Skeletal muscle satellite cell (primary cell): ENCODE measurements around the gene DACT3.

ENCODE experiments used
- H3K27me3 ChIP-seq: 2 replicates; pipeline ENCODE4 v1.7.0; 2013; ENCODE audit warnings: low read length; ENCODE audit not compliant: control insufficient read depth, insufficient read depth
- H3K36me3 ChIP-seq: 2 replicates; pipeline ENCODE4 v1.7.0; 2013; ENCODE audit warnings: mild to moderate bottlenecking, control low read depth, low read length; ENCODE audit not compliant: insufficient read depth
- H3K4me1 ChIP-seq: 2 replicates; pipeline ENCODE4 v1.7.0; 2013; ENCODE audit warnings: low read length; ENCODE audit not compliant: control insufficient read depth, insufficient read depth
- H3K4me2 ChIP-seq: 2 replicates; pipeline ENCODE4 v1.7.0; 2013; ENCODE audit warnings: mild to moderate bottlenecking, low read length
- H3K4me3 ChIP-seq: 2 replicates; pipeline ENCODE4 v1.7.0; 2013; ENCODE audit warnings: low read length
- H3K9ac ChIP-seq: 2 replicates; pipeline ENCODE4 v1.7.0; 2013; ENCODE audit warnings: mild to moderate bottlenecking, low read depth, low read length, moderate library complexity
- H3K9me3 ChIP-seq: replicated peaks from 2 replicates; pipeline ENCODE4 v1.7.0; 2013; ENCODE audit warnings: mild to moderate bottlenecking, control low read depth, low read length

DACT3 gene

DNA sequence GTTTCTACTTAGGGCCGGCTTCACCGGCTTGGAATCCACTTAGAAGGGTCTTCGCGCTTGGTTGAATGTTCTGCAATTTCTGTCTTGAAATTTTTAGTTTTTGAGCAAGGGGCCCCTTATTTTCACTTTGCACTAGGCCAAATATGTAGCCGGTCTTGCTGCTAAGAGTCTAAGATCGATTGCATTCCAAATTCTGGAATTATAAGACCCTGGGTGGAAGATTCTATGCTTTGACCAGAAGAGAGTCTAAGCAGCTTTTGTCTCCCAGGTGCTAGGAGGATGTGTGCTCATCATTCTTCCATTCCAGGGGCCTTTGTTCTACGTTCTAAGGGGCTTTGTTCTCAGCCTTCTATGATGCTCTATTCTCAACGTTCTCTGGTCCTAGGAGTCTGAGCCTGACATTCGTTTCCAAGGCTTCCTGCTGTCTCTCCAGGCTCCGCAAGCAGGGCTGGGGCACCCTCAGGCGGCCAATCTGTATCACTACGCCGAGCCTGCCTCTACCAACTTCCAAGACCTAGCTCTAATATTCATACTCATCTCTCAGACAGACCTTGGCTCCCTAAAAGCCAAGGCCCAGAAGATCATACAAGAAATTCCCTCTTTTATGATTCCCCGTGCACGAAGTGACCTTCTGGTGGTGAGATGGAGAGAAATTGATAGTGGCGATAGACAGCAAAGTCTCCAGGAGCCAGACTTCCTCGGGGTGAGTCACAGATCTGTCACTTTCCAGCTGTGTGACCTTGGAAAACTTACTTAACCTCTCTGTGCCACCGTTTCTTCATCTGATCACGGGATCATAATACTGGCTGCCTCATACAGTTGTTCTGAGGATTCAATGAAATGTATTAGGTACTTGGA lies 982 bp upstream of the DACT3 start:
- Histone ChIP-seq H3K4me3 (peak overlapping the region; percentile 65), H3K9ac (peak overlapping the region; percentile 59), H3K4me2 (peak overlapping the region; percentile 92), H3K36me3 (no peaks in the 10 kb centered on the region), H3K4me1 (peaks cover 20% of the 10 kb centered on the region), H3K9me3 (no peaks in the 10 kb centered on the region), H3K27me3 (peaks cover 31% of the 10 kb centered on the region)

DNA sequence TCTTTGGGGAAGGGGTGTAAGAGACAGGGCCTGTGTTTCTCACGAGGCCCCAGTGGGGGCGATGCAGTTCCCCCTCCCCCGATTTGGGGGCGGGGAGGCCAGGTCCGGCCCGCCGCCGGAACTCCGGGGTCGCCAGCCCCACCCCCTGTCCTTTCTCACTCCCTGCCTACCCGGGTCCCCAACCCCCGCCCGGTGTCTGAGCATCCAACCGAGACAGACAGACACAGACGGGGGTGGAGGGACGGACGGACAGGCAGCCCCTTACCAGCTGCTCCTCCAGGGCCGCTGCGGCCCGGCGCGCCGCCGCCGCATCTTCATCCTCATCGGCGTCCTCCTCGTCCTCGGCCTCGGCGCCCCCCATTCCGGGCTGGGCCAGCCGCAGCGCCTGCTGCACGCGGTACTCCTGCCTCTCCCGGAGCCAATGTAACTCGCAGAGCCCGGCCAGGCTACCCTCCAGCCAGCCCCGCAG lies 397 bp downstream of the DACT3 start:
- Histone ChIP-seq H3K4me3 (peak overlapping the region; percentile 71), H3K27me3 (peaks cover 31% of the 10 kb centered on the region), H3K36me3 (no peaks in the 10 kb centered on the region), H3K9me3 (no peaks in the 10 kb centered on the region), H3K4me2 (peak overlapping the region; percentile 97), H3K9ac (peak overlapping the region; percentile 51), H3K4me1 (peaks cover 20% of the 10 kb centered on the region)

- Histone ChIP-seq H3K4me1 (peaks cover 20% of the 10 kb centered on the region), H3K27me3 (peaks cover 32% of the 10 kb centered on the region), H3K4me2 (peak overlapping the region; percentile 97), H3K4me3 (peak overlapping the region; percentile 71), H3K9ac (peak overlapping the region; percentile 51), H3K9me3 (no peaks in the 10 kb centered on the region), H3K36me3 (no peaks in the 10 kb centered on the region)
Measured at GRCh38 chr19:46660008-46660517, 919 bp downstream of the DACT3 start.

GRCh38 chr19:46659151-46660007 lies 1.6 kb downstream of the DACT3 start:
- peaks cover 31% of the 10 kb centered on the region for H3K27me3 ChIP-seq
- no peak overlapping the region for H3K9ac ChIP-seq
- H3K4me1 ChIP-seq = peaks cover 20% of the 10 kb centered on the region
- H3K4me2 ChIP-seq = peak overlapping the region; percentile 46
- H3K4me3 ChIP-seq = no peak overlapping the region
- no peaks in the 10 kb centered on the region for H3K9me3 ChIP-seq
- no peaks in the 10 kb centered on the region for H3K36me3 ChIP-seq

DNA sequence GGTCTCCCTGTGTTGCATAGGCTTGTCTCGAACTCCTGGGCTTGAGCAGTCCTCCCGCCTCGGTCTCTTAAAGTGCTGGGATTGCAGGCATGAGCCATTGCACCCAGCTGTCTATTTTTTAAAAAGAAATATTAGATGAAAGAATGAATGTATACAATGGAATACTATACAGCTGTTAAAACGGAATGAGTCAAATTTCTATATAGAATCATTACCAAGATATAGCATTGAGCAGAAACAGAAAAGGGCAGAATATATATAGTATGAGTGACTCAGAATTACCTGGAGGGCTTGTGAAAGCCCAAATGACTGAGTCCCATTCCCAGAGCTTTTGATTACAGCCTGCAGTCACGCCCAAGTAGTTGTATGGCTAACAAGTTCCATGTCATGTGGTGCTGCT lies 4.4 kb downstream of the DACT3 start:
- Histone ChIP-seq H3K4me1 (peaks cover 17% of the 10 kb centered on the region), H3K4me2 (no peak overlapping the region), H3K4me3 (no peak overlapping the region), H3K36me3 (no peaks in the 10 kb centered on the region), H3K27me3 (peaks cover 30% of the 10 kb centered on the region), H3K9me3 (no peaks in the 10 kb centered on the region), H3K9ac (no peak overlapping the region)

DNA sequence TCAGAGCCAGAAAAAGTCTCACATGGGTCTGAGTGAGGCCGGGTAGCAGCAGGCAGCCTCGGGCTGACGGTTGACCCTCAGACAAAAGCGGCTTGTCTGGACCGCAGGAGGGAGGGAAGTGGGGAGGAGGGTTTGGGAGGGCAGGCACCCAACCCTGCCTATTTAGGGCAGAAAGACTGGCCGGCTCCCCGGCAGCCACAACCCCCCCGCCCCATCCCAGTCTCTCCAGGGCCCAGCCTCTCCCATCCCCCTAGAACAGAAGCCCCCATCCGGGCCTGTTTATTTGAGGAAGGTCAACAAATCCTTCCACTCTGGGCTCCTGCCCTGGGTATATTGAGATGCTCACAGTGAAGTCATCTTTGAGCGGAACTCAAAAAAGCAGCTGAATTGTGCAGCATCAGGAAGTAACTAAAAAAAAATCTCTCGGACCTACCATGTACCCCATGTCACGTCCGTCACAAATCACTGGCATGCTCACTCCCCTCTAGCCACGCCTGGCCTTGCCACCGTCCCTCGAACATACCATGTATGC lies 6.3 kb downstream of the DACT3 start:
- Histone ChIP-seq H3K27me3 (peaks cover 23% of the 10 kb centered on the region), H3K9me3 (no peaks in the 10 kb centered on the region), H3K4me3 (no peak overlapping the region), H3K4me2 (no peak overlapping the region), H3K36me3 (no peaks in the 10 kb centered on the region), H3K9ac (no peak overlapping the region), H3K4me1 (peaks cover 4% of the 10 kb centered on the region)

DNA sequence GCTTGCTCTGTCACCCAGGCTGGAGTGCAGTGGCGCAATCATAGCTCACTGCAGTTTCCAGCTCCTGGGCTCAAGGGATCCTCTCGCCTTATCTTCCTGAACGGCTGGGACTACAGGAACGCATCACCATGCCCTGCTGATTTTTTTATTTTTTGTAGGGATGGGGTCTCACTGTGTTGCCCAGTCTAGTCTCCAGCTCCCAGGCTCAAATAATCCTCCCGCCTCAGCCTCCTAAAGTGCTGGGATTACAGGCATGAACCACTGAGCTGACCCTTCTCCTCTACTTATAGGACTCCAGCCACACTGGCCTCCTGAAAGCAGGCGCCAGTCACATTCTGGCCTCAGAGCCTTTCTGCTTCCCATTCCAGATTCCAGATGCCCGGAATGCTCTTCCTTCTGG lies 10.5 kb downstream of the DACT3 start:
- Histone ChIP-seq H3K9ac (no peak overlapping the region), H3K27me3 (peaks cover 24% of the 10 kb centered on the region), H3K9me3 (peaks cover 6% of the 10 kb centered on the region), H3K36me3 (no peaks in the 10 kb centered on the region), H3K4me2 (no peak overlapping the region), H3K4me1 (no peaks in the 10 kb centered on the region), H3K4me3 (no peak overlapping the region)

DNA sequence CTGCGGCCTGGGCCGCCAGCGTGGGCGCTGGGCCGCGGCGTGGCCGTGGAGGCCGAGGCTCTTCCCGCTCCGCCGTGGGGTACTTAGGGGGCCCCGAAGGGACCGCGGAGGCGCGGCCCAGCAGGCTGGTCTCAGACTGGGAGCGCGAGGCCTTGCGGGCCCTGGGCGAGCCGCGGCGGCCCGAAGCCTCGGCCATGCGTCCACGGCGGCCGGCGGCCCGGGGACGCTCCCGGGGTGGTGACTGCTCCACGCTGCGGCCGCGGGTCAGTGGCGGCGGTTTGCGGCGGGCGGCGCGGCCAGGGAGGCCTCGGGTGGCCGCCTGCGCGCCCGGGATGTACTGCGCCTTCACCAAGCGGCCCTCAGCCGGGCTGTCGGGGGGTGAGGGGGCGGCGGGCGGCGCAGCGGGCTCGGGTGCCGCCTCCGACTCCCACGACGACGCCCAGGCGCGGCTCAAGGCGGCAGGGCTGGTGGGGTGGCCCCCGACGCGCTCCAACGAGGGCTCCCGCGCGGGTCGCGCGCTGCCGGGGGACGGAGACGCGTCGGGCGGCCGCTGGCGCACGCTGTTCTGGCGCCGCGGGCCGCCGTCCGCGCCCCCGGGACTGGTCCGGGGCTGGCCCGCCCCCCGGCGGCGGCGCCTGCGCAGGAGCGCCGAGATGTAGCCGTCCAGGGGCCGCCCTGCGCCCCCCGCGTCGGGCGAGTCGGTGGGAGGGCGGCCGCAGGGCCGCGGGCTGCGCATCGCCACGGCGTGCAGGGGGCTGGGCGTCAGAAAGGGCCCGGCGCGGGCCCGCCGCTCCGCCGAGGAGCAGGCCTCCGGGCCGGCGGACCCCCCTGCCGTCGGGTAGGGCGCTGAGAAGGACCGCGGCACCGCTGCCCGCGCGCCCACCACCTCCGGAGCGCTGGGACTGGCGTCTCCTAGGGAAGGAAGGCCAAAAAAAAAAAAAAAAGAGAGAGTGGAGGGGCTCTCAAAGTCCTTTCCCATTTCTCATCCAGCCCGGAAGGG lies 11.7 kb downstream of the DACT3 start:
- Histone ChIP-seq H3K27me3 (peaks cover 21% of the 10 kb centered on the region), H3K9ac (no peak overlapping the region), H3K4me3 (no peak overlapping the region), H3K4me1 (no peaks in the 10 kb centered on the region), H3K36me3 (no peaks in the 10 kb centered on the region), H3K9me3 (peaks cover 6% of the 10 kb centered on the region), H3K4me2 (no peak overlapping the region)

DNA sequence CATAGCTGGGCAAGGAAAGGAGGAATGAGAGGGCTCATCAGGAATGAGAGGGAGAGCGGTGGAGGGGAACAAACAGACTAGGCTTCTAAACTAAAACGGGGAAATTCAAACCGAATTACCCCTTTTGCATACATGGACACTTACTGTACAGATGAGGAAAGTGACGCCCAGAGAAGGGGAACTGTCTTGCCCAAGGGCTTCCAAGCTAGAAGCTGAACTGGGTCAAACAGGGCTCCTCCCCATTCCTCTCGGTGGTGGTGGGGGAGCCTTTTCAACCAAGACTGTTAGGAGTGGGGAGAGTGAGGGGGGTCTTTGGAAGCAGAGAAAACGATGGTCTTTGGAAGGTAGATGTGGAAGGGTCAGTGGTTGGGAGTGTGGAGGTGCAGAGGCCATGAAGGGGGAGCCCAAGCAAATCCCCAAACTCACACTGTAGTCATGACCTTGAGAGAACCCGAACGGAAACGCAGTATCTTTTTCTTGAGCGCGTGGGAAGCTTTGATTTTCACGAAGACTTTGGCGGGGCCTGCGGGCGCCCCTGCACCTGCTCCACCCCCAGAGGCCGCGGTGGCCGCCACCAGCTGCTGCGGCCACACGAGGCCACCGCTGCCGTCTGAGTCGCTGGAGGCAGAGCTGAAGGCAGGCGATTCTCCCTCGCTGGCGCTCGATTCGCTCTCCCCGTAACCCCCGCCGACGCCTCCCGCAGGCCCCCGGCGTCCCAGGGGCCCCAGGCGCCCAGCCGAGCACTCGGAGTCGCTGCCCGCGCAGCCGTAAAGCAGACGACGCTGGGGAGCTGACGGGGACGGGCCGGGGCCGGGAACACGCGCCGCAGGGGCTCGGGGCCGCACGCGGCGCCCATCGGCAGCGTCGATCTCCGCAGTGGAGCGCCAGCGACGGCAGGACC lies 12.7 kb downstream of the DACT3 start:
- Histone ChIP-seq H3K9me3 (peaks cover 6% of the 10 kb centered on the region), H3K4me1 (no peaks in the 10 kb centered on the region), H3K4me3 (no peak overlapping the region), H3K9ac (no peak overlapping the region), H3K4me2 (no peak overlapping the region), H3K36me3 (no peaks in the 10 kb centered on the region), H3K27me3 (peaks cover 18% of the 10 kb centered on the region)

- Histone ChIP-seq H3K4me2 (no peak overlapping the region), H3K4me1 (no peaks in the 10 kb centered on the region), H3K36me3 (no peaks in the 10 kb centered on the region), H3K27me3 (peaks cover 18% of the 10 kb centered on the region), H3K4me3 (no peak overlapping the region), H3K9me3 (peaks cover 6% of the 10 kb centered on the region), H3K9ac (no peak overlapping the region)
Measured at GRCh38 chr19:46646402-46646801, 14.6 kb downstream of the DACT3 start.
